ENCODE data around the gene P4HA3.

DNA sequence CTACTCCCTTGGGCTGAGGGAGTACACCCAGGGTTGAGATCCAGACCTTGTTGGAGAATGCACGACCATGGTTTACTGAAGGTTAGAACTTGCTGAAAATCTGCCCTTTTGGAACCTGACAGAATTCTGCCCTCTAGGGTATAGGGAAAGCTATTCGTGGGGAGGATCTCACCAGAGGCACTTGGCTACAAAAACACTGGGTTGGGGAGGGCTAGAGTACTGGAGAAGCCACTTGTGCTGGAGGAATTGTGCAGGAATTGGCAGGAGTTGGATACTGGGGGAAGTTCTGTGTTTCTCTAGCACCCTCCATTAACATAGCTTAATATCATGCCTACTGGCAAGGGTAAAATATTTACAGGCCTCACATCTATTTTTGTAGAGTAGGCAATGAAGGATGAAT is 84.5 kb downstream of the P4HA3 start:
- TF ChIP-seq HMGXB4 (CRISPR knock-in tag; IDR thresholded peaks at IDR 0.05) (no peak), MXD4 (CRISPR knock-in tag; IDR thresholded peaks at IDR 0.05; ENCODE audit: borderline replicate concordance) (no peak), CREB1 (CRISPR knock-in tag; IDR thresholded peaks at IDR 0.05) (no peak), CTCF (IDR thresholded peaks at IDR 0.05) (no peak), PRDM15 (CRISPR knock-in tag; IDR thresholded peaks at IDR 0.05) (no peak), ZNF121 (CRISPR knock-in tag; IDR thresholded peaks at IDR 0.05) (no peak), NR2C2 (CRISPR knock-in tag; IDR thresholded peaks at IDR 0.05) (no peak), NR1H2 (CRISPR knock-in tag; IDR thresholded peaks at IDR 0.05) (no peak)
- TF ChIP-seq, protein P1, sequence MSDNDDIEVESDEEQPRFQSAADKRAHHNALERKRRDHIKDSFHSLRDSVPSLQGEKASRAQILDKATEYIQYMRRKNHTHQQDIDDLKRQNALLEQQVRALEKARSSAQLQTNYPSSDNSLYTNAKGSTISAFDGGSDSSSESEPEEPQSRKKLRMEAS (CRISPR knock-in tag; IDR thresholded peaks at IDR 0.05): no peak
